Activated naive CD4-positive, alpha-beta T cell treated with anti-CD3 and anti-CD28 coated beads, Interleukin-2, amount 10 ng/mL, durations not matched to agents 7 days and 5 days (primary cell): Measurements from ENCODE around the gene GPR25.
A peak's percentile ranks its signal among the peaks of the same experiment; 100 is the strongest.
"Not testable (repeated sequence)": the region's sequence is repeated elsewhere in the genome, so short reads cannot be mapped to it uniquely, and the experiment has no call there.

Experiments used
- CTCF ChIA-PET: fragments of 350-600 bp; sonication (Branson Sonifier 250); formaldehyde crosslinking; loops from one replicate; lab custom pipeline; 2021; ENCODE audit warnings: antibody characterized with exemption; lab: Charles Lee
- DNase-seq: peaks from one replicate; pipeline ENCODE4 v3.0.0-alpha.2; 2020
- H3K27ac Mint-ChIP-seq: one replicate; pipeline ENCODE4 v1.8.0; 2021; ENCODE audit warnings: mild to moderate bottlenecking, moderate library complexity, mixed read lengths
- H3K27me3 Mint-ChIP-seq: one replicate; pipeline ENCODE4 v1.8.0; 2021; ENCODE audit warnings: mild to moderate bottlenecking, mixed read lengths
- H3K36me3 Mint-ChIP-seq: one replicate; pipeline ENCODE4 v1.8.0; 2021; ENCODE audit warnings: mixed read lengths
- H3K4me1 Mint-ChIP-seq: one replicate; pipeline ENCODE4 v1.8.0; 2021; ENCODE audit warnings: mixed read lengths
- H3K4me3 Mint-ChIP-seq: one replicate; pipeline ENCODE4 v1.8.0; 2021; ENCODE audit warnings: mild to moderate bottlenecking, moderate library complexity, mixed read lengths
- H3K9me3 Mint-ChIP-seq: one replicate; pipeline ENCODE4 v1.8.0; 2021; ENCODE audit warnings: mixed read lengths

Gene GPR25

DNA sequence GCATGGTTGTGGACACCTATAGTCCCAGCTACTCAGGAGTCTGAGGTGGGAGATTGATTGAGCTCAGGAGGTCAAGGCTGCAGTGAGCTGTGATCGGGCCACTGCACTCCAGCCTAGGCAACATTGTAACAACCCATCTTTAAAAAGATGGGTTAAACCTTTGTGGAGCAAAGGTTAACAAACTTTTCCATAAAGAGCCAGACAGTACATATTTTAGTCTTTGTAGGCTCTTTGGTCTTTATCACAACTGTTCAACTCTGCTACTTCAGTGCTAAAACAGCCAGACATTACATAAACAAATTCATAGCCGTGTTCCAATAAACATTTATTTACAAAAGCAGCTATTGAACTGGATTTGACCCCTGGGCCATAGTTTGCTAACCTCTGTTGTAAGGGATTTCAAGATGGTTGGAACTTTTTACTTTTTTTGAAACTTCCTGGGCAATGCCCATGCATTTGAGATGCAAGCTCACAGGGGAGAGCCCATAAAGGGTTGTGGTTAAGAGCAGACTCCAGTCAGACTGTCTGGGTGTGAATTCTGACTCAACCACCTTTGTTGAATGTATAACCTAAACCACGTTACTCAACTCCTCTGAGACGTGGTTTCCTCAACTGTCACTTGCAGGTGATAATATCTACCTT, 32.8 kb downstream of the GPR25 start:
- Mint-ChIP-seq H3K9me3 (no peaks in the 10 kb centered on the region), H3K27me3 (peaks cover 53% of the 10 kb centered on the region), H3K36me3 (no peaks in the 10 kb centered on the region), H3K27ac (no peak overlapping the region), H3K4me3 (no peak overlapping the region), H3K4me1 (peaks cover 18% of the 10 kb centered on the region)
- CTCF ChIA-PET = interaction anchor here (1.4 kb wide), 1 partner anchor 14 kb away, joined by 4 read pairs; no protein-coding TSS in a partner anchor
- peak; percentile 44 for DNase-seq

DNA sequence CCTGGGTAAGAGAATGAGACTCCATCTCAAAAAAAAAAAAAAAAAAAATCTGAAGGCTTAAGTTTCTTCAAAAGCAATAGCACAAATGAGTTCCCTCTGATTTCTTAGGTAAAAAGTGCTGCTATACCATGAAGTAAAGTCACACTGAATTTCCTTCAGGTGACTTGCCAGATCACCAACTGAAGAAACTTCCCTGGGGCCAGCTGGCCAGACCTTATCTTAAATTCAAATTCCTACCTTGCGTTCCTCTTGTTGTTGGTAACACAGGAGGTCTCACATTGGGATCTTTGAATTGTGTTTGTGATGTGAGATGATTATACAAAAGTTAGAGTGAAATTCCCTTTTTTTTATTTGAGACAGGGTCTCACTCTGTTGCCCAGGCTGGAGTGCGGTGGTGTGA, 33.7 kb downstream of the GPR25 start:
- Mint-ChIP-seq H3K36me3 (no peaks in the 10 kb centered on the region), H3K27me3 (peaks cover 48% of the 10 kb centered on the region), H3K4me3 (no peak overlapping the region), H3K4me1 (peaks cover 18% of the 10 kb centered on the region), H3K9me3 (no peaks in the 10 kb centered on the region), H3K27ac (no peak overlapping the region)
- DNase-seq = no peak
- CTCF ChIA-PET = interaction anchor here (0.9 kb wide), 1 partner anchor 18 kb away, joined by 5 read pairs; no protein-coding TSS in a partner anchor

DNA sequence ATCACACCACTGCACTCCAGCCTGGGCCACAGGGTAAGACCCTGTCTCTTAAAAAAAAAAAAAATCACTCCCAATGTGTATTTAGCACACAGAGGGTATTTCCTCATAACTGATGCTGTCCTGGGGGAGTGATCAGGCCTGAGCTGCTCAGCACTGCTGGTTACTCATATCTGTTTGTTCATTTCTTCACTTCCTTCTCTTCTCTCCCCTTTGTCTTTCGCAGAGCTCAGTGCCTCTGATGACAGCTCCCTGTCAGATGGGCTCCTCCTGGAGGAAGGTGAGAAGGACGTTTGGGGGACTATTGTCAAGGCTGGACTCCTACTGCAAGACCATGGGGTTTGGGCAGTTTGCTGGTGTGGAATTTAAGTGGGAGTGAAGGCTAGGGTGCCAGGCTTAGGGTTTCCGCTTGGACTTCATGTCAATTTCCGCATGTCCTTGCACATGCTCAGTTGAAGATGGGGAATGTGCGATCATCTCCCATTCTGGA, 34.9 kb downstream of the GPR25 start:
- Mint-ChIP-seq H3K4me3 (no peak overlapping the region), H3K9me3 (no peaks in the 10 kb centered on the region), H3K36me3 (no peaks in the 10 kb centered on the region), H3K27ac (no peak overlapping the region), H3K4me1 (peaks cover 18% of the 10 kb centered on the region), H3K27me3 (peaks cover 44% of the 10 kb centered on the region)
- no peak for DNase-seq
- CTCF ChIA-PET = no interaction called here

DNA sequence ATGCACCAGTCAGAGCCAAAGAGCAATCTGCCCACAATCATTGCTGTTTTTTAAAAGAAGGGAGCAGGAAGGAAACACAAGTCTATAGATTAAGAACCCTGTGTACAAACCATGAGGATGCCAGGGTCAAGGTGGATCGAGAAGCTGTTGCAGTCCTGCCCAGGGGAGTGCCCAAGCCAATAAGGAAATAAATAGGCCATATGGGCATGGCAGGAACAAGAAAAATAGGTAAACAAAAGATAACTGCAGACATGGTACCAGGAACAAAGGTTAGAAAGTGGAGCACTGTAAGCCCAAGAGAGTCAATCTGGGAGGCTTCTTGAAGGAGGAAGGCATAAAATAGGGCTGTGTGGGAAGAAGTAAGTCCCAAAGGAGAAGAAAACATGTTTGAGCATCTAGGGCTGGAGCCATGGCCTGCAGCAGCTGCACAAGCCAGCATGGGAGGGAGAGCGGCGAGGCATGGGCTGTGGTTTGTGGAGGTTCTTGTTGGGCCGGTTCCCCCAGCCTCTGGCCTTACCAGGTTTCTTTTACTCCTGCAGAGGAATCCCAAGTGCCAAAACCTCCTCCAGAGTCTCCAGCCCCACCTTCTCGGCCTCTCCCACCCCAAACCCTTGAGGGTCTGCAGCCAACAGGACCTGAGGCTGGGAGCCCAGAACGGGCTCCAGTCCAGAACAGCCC, 35.5 kb downstream of the GPR25 start:
- H3K27me3 Mint-ChIP-seq = peaks cover 44% of the 10 kb centered on the region
- CTCF ChIA-PET = no interaction called here
- no peak overlapping the region for H3K4me3 Mint-ChIP-seq
- no peaks in the 10 kb centered on the region for H3K36me3 Mint-ChIP-seq
- H3K9me3 Mint-ChIP-seq = no peaks in the 10 kb centered on the region
- peaks cover 18% of the 10 kb centered on the region for H3K4me1 Mint-ChIP-seq
- H3K27ac Mint-ChIP-seq = no peak overlapping the region
- no peak for DNase-seq

DNA sequence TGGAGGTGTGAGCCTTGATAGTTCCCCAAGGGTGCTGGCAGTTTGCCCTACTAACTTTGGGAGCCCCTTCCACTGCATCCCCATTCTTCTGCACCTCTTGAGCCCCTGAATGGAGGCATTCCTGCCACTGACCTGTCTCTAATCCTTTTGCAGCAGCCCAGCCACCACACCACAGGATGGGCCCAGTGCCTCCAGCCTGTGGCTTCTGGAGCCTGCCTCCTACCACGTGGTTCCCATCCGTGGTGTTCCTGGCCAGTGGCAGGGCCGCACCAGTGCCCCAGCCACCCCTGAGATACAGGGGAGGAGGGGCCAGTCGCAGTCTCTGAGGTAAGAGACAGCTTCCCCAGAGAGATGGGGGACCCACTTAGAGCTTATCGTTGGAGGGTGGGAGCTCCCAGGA, 36.3 kb downstream of the GPR25 start:
- H3K27me3 Mint-ChIP-seq = peaks cover 46% of the 10 kb centered on the region
- no peak overlapping the region for H3K27ac Mint-ChIP-seq
- no peaks in the 10 kb centered on the region for H3K36me3 Mint-ChIP-seq
- no peak overlapping the region for H3K4me3 Mint-ChIP-seq
- DNase-seq = no peak
- H3K4me1 Mint-ChIP-seq = peaks cover 18% of the 10 kb centered on the region
- CTCF ChIA-PET = no interaction called here
- no peaks in the 10 kb centered on the region for H3K9me3 Mint-ChIP-seq

DNA sequence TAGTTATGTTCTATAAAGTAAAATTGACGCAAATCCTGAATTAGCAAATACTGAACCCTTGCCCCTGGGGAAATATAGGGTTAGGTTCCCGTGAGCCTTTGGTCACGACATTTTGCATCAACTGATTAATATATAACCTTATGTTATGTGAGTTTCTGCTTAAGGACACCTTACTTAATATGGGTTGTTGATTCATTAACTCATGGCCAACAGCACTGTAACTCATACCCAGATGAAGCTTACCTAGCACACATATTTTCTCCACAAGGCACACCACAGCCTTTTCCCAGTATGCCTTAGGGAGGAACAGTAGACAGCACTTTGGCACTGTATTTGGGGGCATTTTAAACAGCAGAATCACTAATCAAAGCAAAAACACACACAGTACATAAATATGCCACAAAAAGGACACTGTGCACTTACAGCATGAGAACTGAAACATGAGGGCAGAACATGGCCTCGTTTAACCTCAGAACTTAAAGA, 37.0 kb downstream of the GPR25 start:
- DNase-seq = no peak
- H3K9me3 Mint-ChIP-seq = no peaks in the 10 kb centered on the region
- CTCF ChIA-PET = no interaction called here
- H3K4me1 Mint-ChIP-seq = peaks cover 16% of the 10 kb centered on the region
- H3K36me3 Mint-ChIP-seq = no peaks in the 10 kb centered on the region
- peaks cover 40% of the 10 kb centered on the region for H3K27me3 Mint-ChIP-seq
- no peak overlapping the region for H3K4me3 Mint-ChIP-seq
- H3K27ac Mint-ChIP-seq = no peak overlapping the region

DNA sequence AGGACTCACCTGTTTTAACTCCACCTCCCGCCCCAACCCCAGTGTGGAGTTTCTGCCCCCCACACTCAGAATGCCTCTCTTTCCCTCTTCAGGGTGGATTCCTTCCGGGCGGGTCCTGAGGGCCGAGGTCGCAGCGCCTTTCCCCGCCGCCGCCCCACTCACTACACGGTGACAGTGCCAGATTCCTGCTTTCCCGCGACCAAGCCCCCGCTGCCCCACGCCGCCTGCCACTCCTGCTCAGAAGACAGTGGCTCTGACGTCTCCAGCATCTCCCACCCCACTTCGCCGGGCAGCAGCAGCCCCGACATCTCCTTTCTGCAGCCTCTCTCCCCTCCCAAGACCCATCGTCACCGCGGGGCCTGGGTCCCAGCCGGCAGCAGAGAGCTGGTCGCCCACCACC, 38.6 kb downstream of the GPR25 start:
- CTCF ChIA-PET = no interaction called here
- Mint-ChIP-seq H3K36me3 (no peaks in the 10 kb centered on the region), H3K4me3 (no peak overlapping the region), H3K27me3 (peaks cover 40% of the 10 kb centered on the region), H3K4me1 (peaks cover 3% of the 10 kb centered on the region), H3K9me3 (no peaks in the 10 kb centered on the region), H3K27ac (no peak overlapping the region)
- no peak for DNase-seq

DNA sequence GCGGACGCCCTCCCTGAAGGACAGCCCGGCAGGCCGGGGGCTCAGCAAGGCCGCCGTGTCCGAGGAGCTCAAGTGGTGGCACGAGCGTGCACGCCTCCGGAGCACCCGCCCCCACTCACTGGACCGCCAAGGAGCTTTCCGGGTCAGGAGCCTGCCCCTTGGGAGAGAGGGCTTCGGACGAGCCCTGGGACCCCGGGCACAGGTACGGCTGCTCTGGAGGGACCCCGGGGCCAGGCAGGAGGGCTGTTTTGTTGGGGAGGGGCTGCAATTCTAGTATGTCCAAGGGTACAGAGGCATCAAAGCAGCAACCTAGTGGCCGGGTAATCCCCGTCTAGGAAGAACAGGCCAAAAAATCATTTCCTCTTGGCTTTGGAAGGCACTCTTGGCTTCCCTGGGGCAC, 39.2 kb downstream of the GPR25 start:
- H3K27ac Mint-ChIP-seq, H3K4me1 Mint-ChIP-seq, CTCF ChIA-PET, H3K36me3 Mint-ChIP-seq, DNase-seq, H3K4me3 Mint-ChIP-seq, H3K9me3 Mint-ChIP-seq: not testable (repeated sequence)
- H3K27me3 Mint-ChIP-seq = peaks cover 45% of the 10 kb centered on the region

DNA sequence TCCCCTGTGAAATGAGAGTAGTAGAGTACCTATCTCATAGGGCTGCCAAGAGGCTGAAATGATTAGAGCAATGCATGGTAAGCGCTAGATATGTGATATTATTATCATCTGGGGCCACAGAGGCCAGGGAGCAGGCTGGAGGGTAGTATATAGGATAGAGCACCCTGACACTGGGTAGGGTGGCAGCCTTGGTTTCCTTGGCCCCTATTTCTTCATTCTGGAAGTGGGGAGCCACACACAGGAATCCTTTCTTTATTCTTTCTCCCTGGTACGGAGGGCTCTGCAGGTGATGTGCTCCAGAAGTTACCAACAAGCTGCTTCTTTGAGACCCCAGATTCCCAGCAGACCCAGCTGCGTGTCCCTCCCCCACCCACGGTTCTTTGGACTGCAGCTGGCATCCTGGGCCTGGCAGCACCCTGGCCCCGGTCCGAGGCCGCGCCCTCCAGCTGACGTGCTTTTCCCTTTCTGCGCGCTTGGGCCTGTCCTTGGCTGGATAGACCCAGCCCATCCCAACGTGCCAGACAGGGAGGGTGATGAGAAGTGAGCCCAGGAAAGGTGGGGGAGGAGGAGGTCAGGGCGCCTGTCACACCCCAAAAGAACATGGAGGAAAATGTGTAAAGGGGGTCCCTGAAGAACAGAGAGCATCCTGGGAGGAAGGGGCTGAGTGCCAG, 40.1 kb downstream of the GPR25 start:
- Mint-ChIP-seq H3K27me3 (peaks cover 47% of the 10 kb centered on the region), H3K27ac (no peak overlapping the region), H3K4me3 (no peak overlapping the region), H3K36me3 (no peaks in the 10 kb centered on the region), H3K4me1 (no peaks in the 10 kb centered on the region), H3K9me3 (no peaks in the 10 kb centered on the region)
- CTCF ChIA-PET = no interaction called here
- no peak for DNase-seq

DNA sequence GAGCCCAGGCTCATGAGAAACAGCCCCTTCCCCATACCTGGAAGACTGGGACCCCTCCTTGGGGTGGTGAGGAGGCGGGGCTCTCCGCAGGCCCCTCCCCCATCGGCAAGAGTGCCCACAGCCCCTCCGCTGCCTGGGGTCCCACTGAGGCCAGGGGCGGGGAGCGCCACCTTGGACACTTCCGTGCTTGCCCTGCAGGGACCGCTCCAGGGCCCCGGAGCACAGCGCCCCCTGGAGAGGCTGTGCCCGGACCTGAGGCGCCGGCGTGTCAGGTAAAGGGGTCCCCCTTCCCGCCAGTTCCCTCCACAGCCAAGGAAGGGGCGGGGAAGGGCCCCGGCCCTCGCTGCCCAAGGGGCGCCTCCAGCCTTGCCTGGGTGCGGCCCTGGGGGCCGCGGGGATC, 43.4 kb downstream of the GPR25 start:
- no peaks in the 10 kb centered on the region for H3K4me1 Mint-ChIP-seq
- H3K27me3 Mint-ChIP-seq = peaks cover 50% of the 10 kb centered on the region
- no peak for DNase-seq
- H3K9me3 Mint-ChIP-seq = no peaks in the 10 kb centered on the region
- CTCF ChIA-PET = no interaction called here
- H3K27ac Mint-ChIP-seq = no peak overlapping the region
- no peaks in the 10 kb centered on the region for H3K36me3 Mint-ChIP-seq
- H3K4me3 Mint-ChIP-seq = no peak overlapping the region

DNA sequence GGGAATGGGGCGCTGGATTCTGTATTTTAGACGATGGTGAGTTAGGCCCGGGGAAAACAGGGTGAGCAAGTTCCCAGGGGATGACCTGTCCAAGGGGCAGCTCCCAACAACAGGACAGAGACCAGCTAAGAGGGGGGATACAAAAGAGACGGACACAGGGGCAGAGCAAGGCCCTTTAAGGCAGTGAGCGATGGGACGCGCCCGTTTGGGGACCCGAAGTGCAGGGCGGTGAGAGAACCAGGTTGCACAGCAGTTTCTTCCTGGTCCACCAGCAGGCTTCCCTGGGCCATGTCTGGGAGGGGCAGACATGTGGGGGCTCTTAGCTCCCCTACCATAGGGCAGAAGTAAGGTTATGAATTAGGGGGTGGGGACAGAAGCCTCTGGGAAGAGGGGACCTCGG, 43.9 kb downstream of the GPR25 start:
- H3K9me3 Mint-ChIP-seq = no peaks in the 10 kb centered on the region
- DNase-seq = no peak
- H3K4me1 Mint-ChIP-seq = no peaks in the 10 kb centered on the region
- no peak overlapping the region for H3K4me3 Mint-ChIP-seq
- CTCF ChIA-PET = no interaction called here
- H3K27me3 Mint-ChIP-seq = peaks cover 47% of the 10 kb centered on the region
- no peak overlapping the region for H3K27ac Mint-ChIP-seq
- H3K36me3 Mint-ChIP-seq = no peaks in the 10 kb centered on the region

DNA sequence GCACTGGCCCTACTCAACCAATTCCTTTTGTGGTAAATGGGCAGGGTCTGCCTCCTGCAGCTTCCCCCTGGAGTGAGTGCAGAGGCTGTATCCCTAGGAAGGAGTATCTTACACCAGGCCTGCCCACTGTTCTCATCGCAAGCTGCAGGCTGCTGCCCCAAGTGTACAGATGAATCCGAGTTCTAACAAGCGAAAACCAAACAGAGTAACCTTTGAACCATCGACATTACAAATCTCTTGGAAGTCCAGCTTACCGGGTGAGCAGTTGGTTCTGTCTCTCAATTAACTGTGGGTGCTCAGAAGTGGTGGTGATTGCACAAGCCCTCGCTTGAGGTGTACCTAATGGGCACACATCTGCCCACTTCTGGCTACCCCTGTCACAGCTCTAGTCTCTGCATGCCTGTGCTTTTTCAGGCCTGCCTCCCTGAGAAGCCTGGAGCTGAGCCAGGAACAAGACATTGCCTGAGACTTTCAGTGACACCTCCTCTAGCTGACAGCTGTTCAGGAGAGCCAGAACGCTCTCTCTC, 44.6 kb downstream of the GPR25 start:
- CTCF ChIA-PET = interaction anchor here (0.7 kb wide), 2 partner anchors 50 to 218 kb away, joined by 3 read pairs; no protein-coding TSS in a partner anchor
- Mint-ChIP-seq H3K36me3 (no peaks in the 10 kb centered on the region), H3K27ac (no peak overlapping the region), H3K27me3 (peaks cover 49% of the 10 kb centered on the region), H3K9me3 (no peaks in the 10 kb centered on the region), H3K4me1 (no peaks in the 10 kb centered on the region), H3K4me3 (no peak overlapping the region)
- DNase-seq = no peak

DNA sequence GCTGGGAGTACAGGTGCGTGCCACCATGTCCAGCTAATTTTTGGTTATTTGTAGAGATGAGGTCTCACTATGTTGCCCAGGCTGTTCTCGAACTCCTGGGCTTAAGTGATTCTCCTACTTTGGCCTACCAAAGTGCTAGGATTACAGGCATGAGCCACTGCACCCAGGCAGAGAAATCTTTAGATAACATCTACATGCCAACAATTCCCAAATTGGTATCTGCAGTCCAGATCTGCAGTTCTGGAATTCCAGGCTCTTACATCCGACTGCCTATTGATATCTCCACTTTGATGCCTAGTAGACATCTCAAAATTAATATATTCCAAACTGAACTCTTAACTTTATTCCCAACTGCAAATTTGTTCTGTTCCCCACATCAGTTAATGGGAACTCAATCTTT, 45.2 kb downstream of the GPR25 start:
- no peak overlapping the region for H3K4me3 Mint-ChIP-seq
- H3K27me3 Mint-ChIP-seq = peaks cover 44% of the 10 kb centered on the region
- DNase-seq = no peak
- no peaks in the 10 kb centered on the region for H3K9me3 Mint-ChIP-seq
- H3K27ac Mint-ChIP-seq = no peak overlapping the region
- CTCF ChIA-PET = interaction anchor here (0.7 kb wide), 2 partner anchors 51 to 217 kb away, joined by 3 read pairs; no protein-coding TSS in a partner anchor
- no peaks in the 10 kb centered on the region for H3K36me3 Mint-ChIP-seq
- H3K4me1 Mint-ChIP-seq = no peaks in the 10 kb centered on the region

DNA sequence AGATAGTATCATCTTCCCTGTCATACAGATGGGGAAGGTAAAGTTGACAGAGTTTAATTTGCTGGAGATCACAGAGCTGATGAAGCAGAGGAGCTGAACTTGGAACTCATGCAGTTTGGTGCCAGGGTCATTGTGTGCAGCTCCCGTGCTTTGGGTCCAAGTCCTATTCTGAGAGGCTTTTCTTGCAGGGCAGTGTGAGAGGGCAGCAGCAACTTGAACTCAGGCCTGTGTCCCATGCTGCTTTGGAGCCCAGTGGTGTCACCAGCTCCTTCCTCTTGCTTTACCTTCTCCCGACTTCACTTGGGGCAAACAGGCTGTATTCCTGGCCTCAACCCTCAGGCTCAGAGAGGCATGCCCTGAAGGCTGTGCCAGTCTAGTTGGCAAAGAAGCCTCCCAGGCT, 46.6 kb downstream of the GPR25 start:
- Mint-ChIP-seq H3K36me3 (no peaks in the 10 kb centered on the region), H3K27ac (no peak overlapping the region), H3K9me3 (no peaks in the 10 kb centered on the region), H3K4me3 (no peak overlapping the region), H3K4me1 (no peaks in the 10 kb centered on the region), H3K27me3 (peaks cover 41% of the 10 kb centered on the region)
- CTCF ChIA-PET = interaction anchor here (0.6 to 1.3 kb wide), 2 partner anchors 14 to 342 kb away, joined by 3 to 4 read pairs; no protein-coding TSS in a partner anchor
- DNase-seq = no peak
